Glutamatergic neuron (in vitro differentiated cells): ENCODE data around the gene TMEM253. TPM values are rescaled to one million over a fixed set of nuclear protein-coding genes. Genes with fewer than 3 reads are reported as not detected.

Source experiments
- DNase-seq: peaks from one replicate; pipeline ENCODE4 v3.0.0; 2022
- H3K27ac Mint-ChIP-seq: one replicate; pipeline ENCODE4 v1.8.0; 2020; ENCODE audit warnings: mild to moderate bottlenecking, mixed read lengths, inconsistent platforms; ENCODE audit not compliant: unreplicated experiment
- H3K27me3 Mint-ChIP-seq: one replicate; pipeline ENCODE4 v1.8.0; 2020; ENCODE audit warnings: mild to moderate bottlenecking, moderate library complexity, mixed read lengths, inconsistent platforms; ENCODE audit not compliant: unreplicated experiment
- H3K36me3 Mint-ChIP-seq: one replicate; pipeline ENCODE4 v1.8.0; 2020; ENCODE audit warnings: mild to moderate bottlenecking, mixed read lengths, inconsistent platforms; ENCODE audit not compliant: unreplicated experiment
- H3K4me1 Mint-ChIP-seq: one replicate; pipeline ENCODE4 v1.8.0; 2020; ENCODE audit warnings: mild to moderate bottlenecking, low read depth, mixed read lengths, inconsistent platforms; ENCODE audit not compliant: unreplicated experiment
- H3K4me3 Mint-ChIP-seq: one replicate; pipeline ENCODE4 v1.8.0; 2020; ENCODE audit warnings: mild to moderate bottlenecking, mixed read lengths, inconsistent platforms; ENCODE audit not compliant: unreplicated experiment
- H3K9me3 Mint-ChIP-seq: one replicate; pipeline ENCODE4 v1.8.0; 2020; ENCODE audit warnings: mild to moderate bottlenecking, moderate library complexity, mixed read lengths, inconsistent platforms; ENCODE audit not compliant: unreplicated experiment
- total RNA-seq: library from RNA; stranded (reverse); fragmentation: NEBNext Ultra II Directional; extraction: Animal tissue kit (Norgen Biotek cat#: 25700); gene quantifications from one replicate; pipeline ENCODE4 v1.2.1, GENCODE V29; 2021; ENCODE audit not compliant: unreplicated experiment
- TF ChIP-seq, protein P1 (sequence below): fragments of 200-600 bp; sonication (generic); IDR thresholded peaks from one replicate; pipeline ENCODE4 v1.5.0; 2021; ENCODE audit not compliant: partially characterized antibody, unreplicated experiment

The TMEM253 gene
- total RNA-seq, 1 donor from 2014 or later: 0.64 TPM

DNA sequence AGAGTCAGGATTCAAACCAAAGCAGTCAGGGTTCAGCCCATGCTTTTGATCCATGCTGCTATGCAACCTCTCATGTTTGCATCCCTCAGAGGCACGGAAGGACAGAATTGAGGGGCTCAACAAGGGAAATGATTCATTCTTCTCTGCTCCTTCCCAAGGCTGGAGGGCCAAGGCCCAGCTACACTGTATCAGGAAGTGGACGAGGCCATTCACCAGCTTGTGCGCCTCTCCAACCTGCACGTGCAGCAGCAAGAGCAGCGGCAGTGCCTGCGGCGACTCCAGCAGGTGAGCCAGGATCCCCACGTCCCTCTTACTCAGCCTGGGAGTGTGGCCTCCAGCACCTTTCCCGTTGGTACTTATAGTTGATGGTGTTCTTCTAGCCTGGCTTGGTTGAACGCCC, 22.1 kb upstream of the TMEM253 start:
- Mint-ChIP-seq H3K36me3 (peaks cover 12% of the 10 kb centered on the region), H3K9me3 (peaks cover 11% of the 10 kb centered on the region), H3K27me3 (peaks cover 7% of the 10 kb centered on the region), H3K27ac (no peak overlapping the region), H3K4me3 (no peak overlapping the region), H3K4me1 (no peaks in the 10 kb centered on the region)
- TF ChIP-seq, protein P1, sequence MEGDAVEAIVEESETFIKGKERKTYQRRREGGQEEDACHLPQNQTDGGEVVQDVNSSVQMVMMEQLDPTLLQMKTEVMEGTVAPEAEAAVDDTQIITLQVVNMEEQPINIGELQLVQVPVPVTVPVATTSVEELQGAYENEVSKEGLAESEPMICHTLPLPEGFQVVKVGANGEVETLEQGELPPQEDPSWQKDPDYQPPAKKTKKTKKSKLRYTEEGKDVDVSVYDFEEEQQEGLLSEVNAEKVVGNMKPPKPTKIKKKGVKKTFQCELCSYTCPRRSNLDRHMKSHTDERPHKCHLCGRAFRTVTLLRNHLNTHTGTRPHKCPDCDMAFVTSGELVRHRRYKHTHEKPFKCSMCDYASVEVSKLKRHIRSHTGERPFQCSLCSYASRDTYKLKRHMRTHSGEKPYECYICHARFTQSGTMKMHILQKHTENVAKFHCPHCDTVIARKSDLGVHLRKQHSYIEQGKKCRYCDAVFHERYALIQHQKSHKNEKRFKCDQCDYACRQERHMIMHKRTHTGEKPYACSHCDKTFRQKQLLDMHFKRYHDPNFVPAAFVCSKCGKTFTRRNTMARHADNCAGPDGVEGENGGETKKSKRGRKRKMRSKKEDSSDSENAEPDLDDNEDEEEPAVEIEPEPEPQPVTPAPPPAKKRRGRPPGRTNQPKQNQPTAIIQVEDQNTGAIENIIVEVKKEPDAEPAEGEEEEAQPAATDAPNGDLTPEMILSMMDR: no peak
- DNase-seq: no peak

DNA sequence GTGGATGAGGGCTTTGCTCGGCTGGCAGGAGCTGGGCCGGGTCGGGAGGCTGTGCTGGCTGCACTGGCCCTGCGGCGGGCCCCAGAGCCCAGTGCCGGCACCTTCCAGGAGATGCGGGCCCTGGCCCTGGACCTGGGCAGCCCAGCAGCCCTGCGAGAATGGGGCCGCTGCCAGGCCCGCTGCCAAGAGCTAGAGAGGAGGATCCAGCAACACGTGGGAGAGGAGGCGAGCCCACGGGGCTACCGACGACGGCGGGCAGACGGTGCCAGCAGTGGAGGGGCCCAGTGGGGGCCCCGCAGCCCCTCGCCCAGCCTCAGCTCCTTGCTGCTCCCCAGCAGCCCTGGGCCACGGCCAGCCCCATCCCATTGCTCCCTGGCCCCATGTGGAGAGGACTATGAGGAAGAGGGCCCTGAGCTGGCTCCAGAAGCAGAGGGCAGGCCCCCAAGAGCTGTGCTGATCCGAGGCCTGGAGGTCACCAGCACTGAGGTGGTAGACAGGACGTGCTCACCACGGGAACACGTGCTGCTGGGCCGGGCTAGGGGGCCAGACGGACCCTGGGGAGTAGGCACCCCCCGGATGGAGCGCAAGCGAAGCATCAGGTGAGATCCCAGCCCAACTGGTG, 19.2 kb upstream of the TMEM253 start:
- peaks cover 21% of the 10 kb centered on the region for H3K9me3 Mint-ChIP-seq
- DNase-seq: no peak
- TF ChIP-seq, protein P1: no peak
- peaks cover 11% of the 10 kb centered on the region for H3K27me3 Mint-ChIP-seq
- peaks cover 2% of the 10 kb centered on the region for H3K4me1 Mint-ChIP-seq
- H3K4me3 Mint-ChIP-seq: no peak overlapping the region
- peaks cover 5% of the 10 kb centered on the region for H3K36me3 Mint-ChIP-seq
- no peak overlapping the region for H3K27ac Mint-ChIP-seq

DNA sequence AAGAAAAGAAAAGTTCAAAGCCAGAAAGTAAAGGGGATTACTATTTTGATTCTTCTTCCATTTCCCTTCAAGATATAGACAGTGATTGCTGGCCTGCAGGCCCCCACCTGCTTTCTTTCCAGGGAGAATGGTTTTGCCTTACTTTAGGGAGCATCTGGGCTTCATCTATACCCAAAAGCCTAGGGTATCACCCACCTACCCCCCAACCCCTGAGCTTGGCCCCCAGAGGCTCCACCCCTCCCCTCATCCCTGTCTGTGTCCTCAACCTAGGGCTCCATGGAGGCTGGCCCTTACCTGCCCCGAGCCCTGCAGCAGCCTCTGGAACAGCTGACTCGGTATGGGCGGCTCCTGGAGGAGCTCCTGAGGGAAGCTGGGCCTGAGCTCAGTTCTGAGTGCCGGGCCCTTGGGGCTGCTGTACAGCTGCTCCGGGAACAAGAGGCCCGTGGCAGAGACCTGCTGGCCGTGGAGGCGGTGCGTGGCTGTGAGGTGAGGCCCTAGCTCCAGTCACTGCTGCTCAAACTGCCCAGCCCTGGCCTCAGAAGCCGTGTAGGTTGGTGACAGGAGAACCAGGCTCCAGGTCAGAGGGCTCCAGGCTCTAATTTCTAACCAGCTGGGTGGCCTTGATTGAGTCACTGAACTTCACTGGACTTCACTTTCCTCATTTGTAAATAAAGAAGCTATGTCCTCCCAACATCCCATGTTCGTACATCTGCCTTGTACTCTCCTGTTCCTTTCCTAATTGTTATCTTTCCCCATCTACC, 17.1 kb upstream of the TMEM253 start:
- Mint-ChIP-seq H3K9me3 (peaks cover 21% of the 10 kb centered on the region), H3K27ac (no peak overlapping the region), H3K36me3 (no peaks in the 10 kb centered on the region), H3K4me3 (no peak overlapping the region), H3K4me1 (peaks cover 15% of the 10 kb centered on the region), H3K27me3 (peaks cover 7% of the 10 kb centered on the region)
- TF ChIP-seq, protein P1: no peak
- no peak for DNase-seq

GRCh38 chr14:21084396-21084795, 16.5 kb upstream of the TMEM253 start:
- Mint-ChIP-seq H3K4me1 (peaks cover 19% of the 10 kb centered on the region), H3K27ac (peak overlapping the region; percentile 13), H3K27me3 (peaks cover 7% of the 10 kb centered on the region), H3K4me3 (no peak overlapping the region), H3K36me3 (no peaks in the 10 kb centered on the region), H3K9me3 (peaks cover 21% of the 10 kb centered on the region)
- DNase-seq: no peak
- TF ChIP-seq, protein P1: no peak
